GM04504 (cell line): ENCODE data around the gene RBM34.
"Not testable (repeated sequence)": the region's sequence is repeated elsewhere in the genome, so short reads cannot be mapped to it uniquely, and the experiment has no call there.

Source experiments
- DNase-seq: peaks from one replicate; pipeline ENCODE4 v3.0.0-alpha.2; 2012; ENCODE audit warnings: low read depth

RBM34 gene

DNA sequence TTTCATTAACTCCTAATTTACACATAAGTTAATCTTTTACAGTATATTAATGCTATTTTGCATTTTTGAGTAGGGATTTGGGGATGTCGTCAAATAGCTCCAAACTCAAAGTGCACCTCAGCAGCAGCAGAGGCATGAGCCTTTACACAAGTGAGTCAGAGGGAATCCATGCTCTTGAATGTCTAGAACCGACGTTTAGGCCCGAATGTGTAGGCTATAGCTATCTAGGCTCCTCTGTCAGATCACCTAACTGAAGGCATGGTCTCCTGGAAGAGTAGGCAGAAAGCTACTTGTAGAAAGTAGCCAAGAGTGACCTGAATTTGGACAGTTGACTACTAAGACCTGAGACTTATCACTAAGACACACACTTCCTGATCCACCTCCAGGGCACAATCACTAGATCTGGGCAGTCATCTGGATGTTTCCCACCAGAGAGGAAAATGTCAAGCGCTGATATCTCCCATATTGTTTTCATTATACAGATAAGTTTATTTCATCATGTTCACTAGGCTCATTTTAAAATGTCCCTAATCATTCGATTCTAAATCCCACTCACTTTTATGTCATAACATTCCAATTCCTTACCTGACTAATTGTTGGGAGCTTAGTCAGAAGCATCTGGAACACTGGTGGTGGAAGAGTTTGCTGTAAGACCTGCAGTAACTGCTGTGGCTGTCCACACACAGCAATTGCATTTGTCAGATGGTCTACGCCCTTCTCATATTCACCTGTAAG, 47.7 kb downstream of the RBM34 start:
- DNase-seq, result no peak

- no peak for DNase-seq
These were observed 48.5 kb downstream of the RBM34 start for GRCh38 chr1:235112297-235113182.

- DNase-seq, result no peak
These were observed 49.9 kb downstream of the RBM34 start for GRCh38 chr1:235111107-235111506.

DNA sequence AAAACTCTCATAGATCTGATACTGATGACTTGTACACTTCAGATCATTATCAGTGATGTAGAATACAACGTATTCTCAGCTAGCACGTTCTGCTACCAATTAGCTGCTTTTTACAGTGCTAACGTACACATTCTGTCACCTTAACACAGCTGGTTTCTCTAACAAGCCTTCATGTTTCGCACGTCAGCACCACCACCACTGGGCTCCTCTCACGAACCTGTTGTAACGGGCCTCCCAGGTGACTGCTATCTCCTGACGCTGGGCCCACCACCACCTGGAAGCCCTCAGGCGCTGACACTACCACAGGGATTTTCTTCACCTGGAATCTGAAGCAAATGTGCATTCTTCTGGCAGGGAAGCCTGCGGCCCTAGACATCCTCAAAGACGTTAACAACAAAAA, 52.2 kb downstream of the RBM34 start:
- no peak for DNase-seq

DNA sequence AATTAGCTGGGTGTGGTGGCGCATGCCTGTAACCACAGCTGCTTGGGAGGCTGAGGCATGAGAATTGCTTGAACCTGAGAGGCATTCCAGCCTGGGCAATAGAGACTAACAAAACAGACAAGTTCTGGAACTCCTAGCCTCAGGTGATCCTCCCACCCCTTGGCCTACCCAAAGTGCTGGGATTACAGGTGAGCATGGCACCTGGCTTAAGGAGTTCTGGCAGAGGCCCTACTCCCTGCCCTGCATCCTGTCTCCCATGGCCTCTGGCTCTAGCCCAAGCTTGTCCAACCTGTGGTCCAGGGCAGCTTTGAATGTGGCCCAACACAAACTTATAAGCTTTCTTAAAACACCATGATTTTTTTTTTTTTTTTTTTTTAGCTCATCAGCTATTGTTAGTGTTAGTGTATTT, 52.9 kb downstream of the RBM34 start:
- no peak for DNase-seq

DNA sequence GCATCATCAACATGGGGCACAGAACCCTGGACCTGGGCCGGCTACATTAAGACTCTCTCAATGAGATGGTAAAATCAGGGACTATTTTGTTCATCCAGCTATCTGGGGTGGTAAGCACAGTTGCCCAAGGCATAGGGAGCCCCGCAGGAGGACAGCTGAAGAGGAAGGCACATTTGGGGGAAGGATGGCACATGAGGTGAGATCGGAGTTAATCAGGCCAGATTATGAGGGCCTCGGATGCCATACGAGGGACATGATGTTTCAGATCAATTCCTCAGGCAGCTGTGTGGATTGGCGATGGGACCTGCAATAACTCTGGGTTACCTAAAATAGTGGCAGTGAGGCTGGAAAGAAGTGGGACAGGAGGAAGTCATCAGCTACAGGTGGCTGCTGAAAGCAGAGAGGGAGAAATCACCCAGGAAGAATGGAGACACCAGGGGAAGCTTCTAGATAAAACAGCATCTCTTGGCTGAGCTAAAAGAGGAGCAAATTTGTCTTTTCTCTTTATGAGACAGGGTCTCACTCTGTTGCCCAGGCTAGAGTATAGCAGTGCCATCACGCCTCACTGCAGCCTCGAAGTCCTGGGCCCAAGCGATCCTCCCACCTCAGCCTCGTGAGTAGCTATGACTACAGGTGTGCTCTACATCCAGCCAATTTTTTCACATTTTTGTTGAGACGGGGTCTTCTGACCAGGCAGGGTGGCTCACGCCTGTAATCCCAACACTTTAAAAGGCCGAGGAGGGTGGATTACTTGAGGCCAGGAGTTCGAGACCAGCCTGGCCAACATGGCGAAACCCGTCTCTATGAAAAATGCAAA, 53.5 kb downstream of the RBM34 start:
- no peak for DNase-seq

GRCh38 chr1:235106457-235106856, 54.6 kb downstream of the RBM34 start:
- no peak for DNase-seq

DNA sequence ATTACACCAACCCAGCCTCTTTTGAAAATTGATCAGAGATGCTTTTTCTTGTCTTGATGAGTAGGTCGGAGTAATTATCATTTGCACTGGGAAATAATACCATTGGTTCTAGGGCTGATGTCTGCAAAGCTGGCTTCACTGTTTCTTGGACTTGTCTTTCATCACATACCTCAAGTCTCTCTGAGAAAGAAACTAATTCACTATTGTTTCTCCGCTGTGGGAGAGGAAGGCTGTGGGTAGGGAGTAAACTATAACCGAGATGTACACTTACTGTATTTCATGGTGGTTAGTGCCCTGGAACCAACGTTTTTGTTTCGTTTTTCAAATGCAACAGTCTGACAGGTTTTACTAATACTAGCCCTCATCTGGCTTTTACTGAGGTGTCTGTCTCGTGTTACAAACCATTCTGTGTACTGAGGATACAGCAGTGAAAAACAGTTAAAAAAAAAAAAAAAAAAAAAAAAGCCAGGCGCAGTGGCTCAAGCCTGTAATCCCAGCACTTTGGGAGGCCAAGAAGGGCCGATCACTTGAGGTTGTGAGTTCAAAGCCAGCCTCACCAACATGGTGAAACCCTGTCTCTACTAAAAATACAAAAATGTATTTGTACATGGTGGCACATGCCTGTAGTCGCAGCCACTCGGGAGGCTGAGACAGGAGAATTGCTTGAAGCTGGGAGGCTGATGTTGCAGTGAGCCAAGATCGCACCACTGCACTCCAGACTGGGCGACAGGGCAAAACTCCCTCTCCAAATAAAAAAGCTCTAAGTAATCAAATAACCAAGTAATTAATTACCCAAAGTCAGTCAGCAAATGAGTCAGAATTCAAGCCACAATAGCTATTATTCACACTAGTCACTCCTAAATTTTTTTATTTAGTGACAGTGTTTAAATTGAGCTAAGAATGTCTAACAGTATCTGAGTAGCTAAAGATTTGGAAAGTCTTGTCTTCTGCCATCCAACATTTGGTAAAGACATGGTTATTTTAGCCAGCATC, 55.7 kb downstream of the RBM34 start:
- DNase-seq, result no peak

GRCh38 chr1:235102993-235103411, 58.0 kb downstream of the RBM34 start:
- no peak for DNase-seq

GRCh38 chr1:235102259-235102582, 58.8 kb downstream of the RBM34 start:
- no peak for DNase-seq

DNA sequence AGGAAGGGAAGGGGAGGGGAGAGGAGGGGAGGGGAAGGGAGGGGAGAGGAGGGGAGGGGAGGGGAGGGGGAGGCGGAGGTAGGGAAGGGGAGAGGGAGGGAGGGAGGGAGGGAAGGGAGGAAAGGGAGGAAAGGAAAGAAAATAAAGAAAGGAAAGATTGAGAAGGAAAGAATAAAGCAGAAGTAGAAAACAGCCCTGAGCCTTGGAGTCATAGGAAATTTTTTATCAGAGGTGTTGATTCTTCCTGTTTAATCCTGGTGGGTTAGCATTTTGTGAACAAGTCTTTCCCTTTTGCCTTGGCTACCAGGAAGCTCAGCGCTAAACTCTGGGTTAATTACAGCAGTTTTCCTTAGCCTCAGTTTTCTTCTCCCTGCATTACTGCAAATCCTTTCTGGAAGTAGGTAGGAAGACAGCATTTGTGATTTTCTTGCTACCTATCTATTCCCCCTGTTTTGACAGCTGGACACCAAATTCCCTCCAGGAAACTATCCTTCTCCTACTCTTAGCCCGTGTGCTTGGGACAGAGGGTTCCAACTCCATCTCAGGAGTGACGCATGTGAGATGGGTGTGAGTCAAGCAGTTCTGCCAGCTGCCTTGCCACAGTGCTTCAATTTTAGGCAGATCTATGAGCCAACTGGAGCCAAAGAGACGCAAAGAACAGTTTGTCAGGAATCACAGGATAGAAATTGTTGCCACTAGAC, 59.3 kb downstream of the RBM34 start:
- no peak for DNase-seq

DNA sequence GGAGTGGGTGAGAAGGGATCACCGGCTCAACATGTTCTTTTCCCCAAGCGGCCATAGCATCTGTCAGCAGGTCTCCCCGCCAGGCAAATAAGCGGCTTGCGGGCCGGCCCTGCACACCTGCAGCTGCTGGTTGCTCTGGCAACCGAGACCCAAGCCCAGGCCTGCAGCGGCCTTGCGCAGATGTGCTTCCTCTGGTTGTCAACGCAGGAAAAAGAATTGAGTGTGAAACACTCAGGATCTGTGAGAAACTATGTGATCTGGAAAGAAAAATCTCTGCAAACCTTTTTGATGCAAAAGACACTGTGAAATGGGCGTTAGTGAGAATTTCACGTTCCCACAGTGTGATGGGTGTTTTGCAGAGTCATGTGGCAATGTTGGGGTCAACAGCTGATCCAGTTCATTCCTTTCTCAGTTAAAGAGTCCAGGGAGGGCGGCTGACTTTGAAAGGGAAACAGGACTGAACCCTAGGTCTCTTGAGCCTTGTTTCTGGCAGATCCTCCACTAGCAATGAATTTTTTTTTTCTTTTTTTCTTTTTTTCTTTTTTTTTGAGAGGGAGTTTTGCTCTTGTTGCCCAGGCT, 60.8 kb downstream of the RBM34 start:
- no peak for DNase-seq

DNA sequence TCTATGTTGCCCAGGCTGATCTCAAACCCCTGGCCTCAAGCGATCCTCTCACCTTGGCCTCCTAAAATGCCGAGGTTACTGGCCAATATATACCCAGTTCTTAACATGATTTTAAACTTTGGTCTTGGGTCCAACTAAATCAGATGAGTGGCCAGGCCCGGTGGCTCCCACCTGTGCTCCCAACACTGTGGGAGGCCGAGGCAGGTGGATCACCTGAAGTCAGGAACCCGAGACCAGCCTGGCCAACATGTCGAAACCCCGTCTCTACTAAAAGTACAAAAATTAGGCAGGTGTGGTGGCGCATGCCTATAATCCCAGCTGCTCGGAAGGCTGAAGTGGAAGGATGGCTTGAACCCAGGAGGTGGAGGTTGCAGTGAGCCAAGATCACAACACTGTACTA, 62.1 kb downstream of the RBM34 start:
- DNase-seq, result no peak

DNA sequence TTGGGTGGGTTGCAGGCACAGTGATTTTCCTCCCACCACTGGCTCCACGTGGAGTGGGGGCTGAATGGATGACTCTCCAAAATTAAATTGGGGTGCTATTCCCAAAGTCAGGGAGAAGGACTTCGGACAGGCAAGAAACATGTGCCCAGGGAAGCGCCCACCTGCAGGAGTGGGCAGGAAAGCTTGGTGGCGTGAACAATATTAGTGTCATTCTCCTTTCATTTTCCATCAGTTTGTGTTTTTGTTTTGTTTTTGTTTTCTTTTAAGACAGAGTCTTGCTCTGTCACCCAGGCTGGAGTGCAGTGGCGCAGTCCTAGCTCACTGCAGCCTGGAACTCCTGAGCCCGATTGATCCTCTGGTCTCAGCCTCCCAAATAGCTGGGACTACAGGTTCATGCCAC, 62.5 kb downstream of the RBM34 start:
- no peak for DNase-seq

- DNase-seq, result not testable (repeated sequence)
These were observed 63.5 kb downstream of the RBM34 start for GRCh38 chr1:235097501-235097900.

- DNase-seq, result no peak
These were observed 65.0 kb downstream of the RBM34 start for GRCh38 chr1:235095938-235096562.

- no peak for DNase-seq
These were observed 67.1 kb downstream of the RBM34 start for GRCh38 chr1:235093696-235094592.

- no peak for DNase-seq
These were observed 67.9 kb downstream of the RBM34 start for GRCh38 chr1:235093013-235093695.
